ENCODE data around the gene DUOX2.
A peak's percentile ranks its signal among the peaks of the same experiment; 100 is the strongest.

The DUOX2 gene

DNA sequence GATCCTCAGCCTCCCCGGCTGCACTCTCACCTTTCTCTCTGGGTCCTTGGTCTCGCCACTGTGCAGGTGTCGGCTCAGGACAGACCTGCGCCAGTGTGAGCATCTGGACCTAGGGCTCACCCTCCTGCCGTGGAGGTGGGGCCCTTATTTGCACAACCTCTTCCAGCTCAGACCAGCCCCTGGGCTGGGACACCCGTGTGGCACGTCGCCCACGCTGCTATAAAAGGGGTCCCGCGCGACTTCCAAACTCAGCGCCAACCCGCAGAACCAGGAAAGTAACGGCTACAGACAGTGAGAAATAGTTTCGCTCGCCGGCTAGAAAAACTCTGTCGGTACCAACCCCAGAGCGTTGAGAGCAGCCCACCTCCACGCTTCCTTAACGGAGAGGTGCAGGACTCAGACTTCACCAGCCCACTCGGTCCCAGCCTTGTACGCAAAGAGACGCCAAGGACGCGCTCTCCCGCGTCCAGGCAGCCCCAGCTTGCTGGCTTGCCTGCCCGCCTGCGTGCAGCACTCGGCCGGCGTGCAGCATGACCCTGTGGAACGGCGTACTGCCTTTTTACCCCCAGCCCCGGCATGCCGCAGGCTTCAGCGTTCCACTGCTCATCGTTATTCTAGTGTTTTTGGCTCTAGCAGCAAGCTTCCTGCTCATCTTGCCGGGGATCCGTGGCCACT is at the start of gene DUOX2, which contains the start of gene DUOXA2:
Gene DUOX2, minus strand, starts transcription at position 97 of the 675 bp plus-strand sequence. CDS start 761 bp downstream, outside the sequence.
Gene DUOXA2, plus strand, starts transcription at position 251 of the 675 bp plus-strand sequence. Its CDS starts 280 bp downstream, at position 531.
- DNase-seq = no peak

DNA sequence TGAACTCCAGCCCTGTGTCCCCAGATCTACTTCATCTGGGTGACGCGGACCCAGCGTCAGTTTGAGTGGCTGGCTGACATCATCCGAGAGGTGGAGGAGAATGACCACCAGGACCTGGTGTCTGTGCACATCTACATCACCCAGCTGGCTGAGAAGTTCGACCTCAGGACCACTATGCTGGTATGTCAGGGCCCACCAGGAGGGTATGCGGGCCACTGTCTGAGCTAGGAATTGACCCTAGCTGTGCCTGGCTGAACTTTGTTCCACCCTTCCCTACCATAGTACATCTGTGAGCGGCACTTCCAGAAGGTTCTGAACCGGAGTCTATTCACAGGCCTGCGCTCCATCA is 49.5 kb upstream of the DUOX2 start:
- DNase-seq = no peak

- DNase-seq = peak; percentile 75
These were observed 49.0 kb upstream of the DUOX2 start for GRCh38 chr15:45162771-45163507.

- DNase-seq = no peak
These were observed 47.7 kb upstream of the DUOX2 start for GRCh38 chr15:45161666-45162065.

GRCh38 chr15:45157974-45158373 is 44.0 kb upstream of the DUOX2 start:
- DNase-seq = peak; percentile 73

- peak; percentile 73 for DNase-seq
These were observed 42.9 kb upstream of the DUOX2 start for GRCh38 chr15:45156744-45157455.

GRCh38 chr15:45155739-45156138 is 41.8 kb upstream of the DUOX2 start:
- DNase-seq = no peak

DNA sequence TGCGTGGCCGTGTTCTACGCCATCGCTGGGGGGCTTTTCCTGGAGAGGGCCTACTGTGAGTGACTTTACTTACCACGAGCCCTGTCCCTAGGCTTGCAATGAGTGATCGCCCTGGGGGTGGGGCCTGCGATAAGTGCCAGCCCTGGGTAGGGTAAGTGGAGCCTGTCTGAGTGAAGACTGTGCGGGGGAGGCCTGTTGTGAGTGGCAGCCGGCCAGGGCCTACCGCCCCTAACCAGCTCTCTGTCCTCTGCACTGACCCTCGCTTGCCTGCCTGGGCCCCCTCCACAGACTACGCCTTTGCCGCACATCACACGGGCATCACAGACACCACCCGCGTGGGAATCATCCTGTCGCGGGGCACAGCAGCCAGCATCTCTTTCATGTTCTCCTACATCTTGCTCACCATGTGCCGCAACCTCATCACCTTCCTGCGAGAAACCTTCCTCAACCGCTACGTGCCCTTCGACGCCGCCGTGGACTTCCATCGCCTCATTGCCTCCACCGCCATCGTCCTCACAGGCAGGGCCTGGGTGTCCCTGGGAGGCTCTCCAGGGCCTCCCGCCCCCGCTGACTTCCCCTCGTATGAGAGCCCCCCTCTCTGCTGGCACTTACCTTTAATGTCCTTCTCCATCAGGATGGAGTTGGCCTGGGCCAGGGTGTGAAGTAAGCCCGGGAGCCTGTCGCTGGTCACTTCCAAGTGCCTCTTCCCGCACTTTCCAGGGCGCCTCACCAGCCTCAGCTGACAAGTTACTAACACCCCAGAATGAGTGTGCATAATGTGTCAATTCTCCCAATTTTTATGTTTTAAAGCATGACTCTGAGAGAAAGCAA is 38.2 kb upstream of the DUOX2 start:
- DNase-seq = no peak

DNA sequence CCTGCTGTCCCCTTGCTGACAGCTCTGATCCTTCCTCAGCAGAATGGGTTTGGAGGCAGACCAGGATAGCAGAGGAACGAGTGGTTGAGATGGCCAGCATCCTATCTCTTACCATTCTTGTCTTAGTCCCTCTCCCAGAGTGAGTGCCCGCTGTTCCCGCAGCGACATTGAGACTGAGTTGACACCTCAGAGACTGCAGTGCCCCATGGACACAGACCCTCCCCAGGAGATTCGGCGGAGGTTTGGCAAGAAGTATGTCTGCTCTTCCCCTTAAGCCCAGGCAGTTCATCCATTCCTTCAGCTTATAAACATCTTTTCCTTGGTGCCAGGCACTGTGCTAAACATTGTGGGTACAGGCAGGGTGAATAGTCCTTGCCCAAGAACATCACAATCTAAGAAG is 37.0 kb upstream of the DUOX2 start:
- DNase-seq = no peak

- peak; percentile 7 for DNase-seq
These were observed 36.5 kb upstream of the DUOX2 start for GRCh38 chr15:45150481-45150880.

DNA sequence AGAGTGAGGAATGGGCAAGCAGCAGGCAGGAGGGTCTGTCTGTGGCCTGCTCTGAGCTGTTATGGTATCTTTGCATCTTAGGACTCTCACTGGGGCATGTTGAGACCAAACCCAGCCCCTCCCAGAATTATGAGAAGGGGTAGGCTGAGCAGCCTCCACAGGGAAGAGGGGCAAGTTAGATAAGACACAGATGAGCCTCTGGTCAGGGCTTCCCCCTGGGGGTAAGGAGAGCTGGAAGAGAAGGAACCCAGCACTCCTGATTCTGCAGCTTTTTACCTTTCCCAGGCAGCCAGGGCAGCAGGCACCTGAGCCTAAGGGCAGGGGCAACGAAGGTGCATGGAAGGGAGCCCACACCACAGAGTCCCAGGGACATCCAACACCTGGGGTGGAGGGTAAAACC is 35.1 kb upstream of the DUOX2 start:
- DNase-seq = no peak

GRCh38 chr15:45148076-45149059 is 34.4 kb upstream of the DUOX2 start:
- no peak for DNase-seq

DNA sequence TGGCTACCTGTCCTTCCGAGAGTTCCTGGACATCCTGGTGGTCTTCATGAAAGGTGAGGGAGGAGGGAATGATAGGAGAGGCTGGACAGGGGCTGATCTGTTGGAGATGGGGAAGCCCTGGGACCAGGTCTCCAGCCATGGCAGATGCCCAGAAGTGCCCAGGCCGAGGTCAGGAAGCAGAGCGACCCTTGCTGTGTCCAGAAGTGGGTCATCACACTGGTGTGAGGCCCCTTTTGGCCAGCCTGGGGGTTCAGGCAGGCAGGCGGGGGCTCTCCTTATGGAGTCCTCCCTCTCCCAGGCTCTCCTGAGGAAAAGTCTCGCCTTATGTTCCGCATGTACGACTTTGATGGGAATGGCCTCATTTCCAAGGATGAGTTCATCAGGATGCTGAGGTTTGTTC is 33.6 kb upstream of the DUOX2 start:
- DNase-seq = no peak

GRCh38 chr15:45146405-45146804 is 32.4 kb upstream of the DUOX2 start:
- no peak for DNase-seq

DNA sequence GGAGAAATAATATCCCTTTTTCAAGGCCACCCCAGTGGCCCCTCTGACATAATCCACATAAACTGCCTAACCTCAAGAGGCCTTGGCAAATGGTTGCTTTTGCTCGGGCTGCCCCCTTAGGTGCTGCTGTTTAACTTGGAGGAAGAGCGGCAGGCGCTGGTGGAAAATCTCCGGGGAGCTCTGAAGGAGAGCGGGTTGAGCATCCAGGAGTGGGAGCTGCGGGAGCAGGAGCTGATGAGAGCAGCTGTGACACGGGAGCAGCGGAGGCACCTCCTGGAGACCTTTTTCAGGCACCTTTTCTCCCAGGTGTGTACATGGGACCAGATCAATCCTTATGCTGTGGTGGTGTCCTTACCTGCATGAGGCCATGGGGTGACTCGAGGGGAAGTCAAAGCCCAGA is 30.8 kb upstream of the DUOX2 start:
- no peak for DNase-seq

DNA sequence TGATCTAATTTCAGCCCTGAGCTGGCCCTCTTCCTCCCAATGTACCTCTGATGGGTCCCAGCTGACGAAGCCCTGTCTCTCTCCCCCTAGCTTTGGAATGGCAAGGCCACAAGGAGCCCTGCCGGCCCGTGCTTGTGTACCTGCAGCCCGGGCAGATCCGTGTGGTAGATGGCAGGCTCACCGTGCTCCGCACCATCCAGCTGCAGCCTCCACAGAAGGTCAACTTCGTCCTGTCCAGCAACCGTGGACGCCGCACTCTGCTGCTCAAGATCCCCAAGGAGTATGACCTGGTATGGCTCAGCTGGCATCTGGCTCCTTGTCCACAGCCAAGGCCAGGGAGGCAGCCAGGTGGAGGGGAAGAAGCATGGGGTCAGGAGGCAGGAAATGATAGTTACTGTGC is 30.0 kb upstream of the DUOX2 start:
- no peak for DNase-seq

DNA sequence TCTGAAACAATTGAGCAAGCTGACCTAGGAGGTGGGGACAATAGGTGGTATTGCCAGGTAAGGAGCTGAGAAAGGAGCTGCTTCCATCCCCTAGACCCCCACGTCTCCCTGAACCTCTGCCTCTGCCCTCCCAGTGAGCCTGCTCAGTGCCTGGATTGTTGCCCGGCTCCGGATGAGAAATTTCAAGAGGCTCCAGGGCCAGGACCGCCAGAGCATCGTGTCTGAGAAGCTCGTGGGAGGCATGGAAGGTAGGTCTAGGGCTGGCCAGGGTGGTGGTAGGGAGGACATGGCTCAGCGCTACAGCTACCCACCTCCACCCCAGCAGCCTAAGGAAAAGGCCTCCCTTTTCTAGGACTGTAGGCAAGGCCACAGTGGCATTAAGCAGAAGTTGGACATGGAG is 29.1 kb upstream of the DUOX2 start:
- DNase-seq = no peak

DNA sequence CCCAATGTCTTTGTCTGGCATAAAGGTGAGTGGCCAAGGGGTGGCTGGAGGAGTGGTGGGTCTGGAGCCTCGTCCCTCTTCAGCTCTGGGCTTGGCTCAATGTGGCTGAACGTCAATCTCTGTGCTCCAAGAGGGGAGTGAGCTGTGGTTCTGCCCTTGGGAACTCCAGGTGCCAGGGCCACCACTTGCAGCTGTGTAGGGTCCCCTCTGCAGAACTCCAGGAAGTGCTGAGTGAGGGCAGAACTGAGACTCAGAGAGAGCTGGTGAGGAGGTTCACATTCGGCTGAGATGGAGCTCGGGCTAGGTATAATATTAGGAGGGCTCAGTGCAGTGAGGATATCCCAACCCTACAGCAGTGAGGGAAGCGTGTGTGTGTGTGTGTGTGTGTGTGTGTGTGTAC is 27.4 kb upstream of the DUOX2 start:
- no peak for DNase-seq

DNA sequence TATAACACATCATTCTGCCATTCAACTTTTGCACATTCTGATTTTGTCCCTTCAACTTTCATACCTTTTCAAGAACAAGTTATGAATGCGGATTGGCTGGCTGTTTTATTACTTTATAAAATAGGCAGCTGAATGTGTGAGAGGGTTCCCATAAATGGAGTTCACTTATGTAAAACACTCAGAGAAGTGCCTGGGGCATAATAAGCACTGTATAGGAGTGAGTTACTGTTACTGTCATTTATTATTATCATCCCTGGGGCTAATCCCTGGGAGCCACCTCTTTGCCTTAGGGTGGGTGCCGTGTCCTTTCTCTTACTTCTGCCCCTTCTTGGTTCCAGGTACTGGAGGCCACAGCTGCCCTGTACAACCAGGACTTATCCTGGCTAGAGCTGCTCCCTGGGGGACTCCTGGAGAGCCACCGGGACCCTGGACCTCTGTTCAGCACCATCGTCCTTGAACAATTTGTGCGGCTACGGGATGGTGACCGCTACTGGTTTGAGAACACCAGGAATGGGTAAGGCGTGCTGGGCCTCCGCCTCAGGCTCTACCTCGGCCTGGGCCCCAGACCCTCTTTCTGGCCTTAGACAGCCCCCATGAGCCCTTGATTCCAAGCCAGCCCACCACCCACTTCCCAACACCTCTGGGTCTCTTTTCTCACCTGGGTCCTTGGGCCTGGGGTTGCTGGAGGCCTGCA is 26.7 kb upstream of the DUOX2 start:
- DNase-seq = no peak

DNA sequence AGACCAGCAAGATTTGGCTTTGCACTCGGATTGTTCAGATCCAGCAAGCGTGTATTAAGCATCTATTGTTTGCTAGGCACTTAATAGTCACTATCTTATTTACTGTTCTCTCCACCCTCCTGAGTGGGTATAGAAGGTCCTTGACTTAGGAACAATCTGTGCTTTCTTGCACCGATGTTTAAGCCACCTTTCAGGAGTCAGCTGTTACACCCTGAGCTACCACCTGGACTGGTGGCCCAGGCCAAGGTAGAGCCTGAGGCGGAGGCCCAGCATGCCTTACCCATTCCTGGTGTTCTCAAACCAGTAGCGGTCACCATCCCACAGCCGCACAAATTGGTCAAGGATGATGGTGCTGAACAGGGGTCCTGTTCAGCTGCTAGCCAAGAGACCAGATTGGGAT is 25.8 kb upstream of the DUOX2 start:
- DNase-seq = no peak
